ENCODE measurements around the gene POR. TPM values are rescaled to one million over a fixed set of nuclear protein-coding genes. Genes with fewer than 3 reads are reported as not detected.

Gene POR
- total and polyA plus RNA-seq, 2 of the 8 experiments (the other 6 are each of a cell fraction or from before 2014, with no cell fraction given), result 98.7 to 144 TPM

DNA sequence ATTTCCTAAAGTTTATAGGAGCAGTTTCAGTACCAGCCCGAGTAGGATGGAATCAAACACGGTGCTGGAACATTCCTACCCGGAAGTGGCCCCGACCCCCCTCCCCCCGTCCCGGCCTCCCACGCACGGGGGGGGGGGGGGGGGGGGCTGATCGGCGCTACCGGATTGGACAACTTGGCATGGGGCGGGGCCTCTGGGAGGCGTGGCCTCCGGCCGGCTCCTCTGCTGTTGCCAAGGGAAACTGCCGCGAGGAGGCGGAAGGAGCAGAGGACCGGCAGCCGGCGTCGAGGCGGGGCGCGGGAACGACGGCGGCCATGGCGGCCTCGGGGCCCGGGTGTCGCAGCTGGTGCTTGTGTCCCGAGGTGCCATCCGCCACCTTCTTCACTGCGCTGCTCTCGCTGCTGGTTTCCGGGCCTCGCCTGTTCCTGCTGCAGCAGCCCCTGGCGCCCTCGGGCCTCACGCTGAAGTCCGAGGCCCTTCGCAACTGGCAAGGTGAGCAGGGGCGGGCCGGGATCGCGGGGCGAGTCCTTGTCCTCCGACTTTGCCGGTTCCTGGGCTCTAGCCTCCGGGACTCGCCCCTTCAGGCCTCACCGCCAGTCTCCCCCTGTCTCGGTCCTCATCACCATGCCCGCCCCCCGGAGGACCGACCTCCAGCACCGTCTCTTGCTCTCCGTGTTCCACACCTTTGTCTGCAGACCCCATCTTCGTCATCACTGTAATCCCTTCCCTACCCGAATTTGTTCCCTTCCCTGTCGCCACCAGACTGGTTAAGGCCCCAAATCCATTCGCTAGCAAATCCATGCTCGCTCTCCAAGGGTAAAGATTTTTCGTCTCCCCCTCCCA, 36.0 kb upstream of the POR start, which contains the start of gene RHBDD2 (continued):
- TF ChIP-seq RNF2 (IDR thresholded peaks at IDR 0.05; ENCODE audit: borderline replicate concordance, low read depth, low read length, missing control alignments, poor library complexity, severe bottlenecking) (no peak), POLR2AphosphoS5 (IDR thresholded peaks at IDR 0.05; ENCODE audit: low read depth, low read length) (peak; percentile 87; the same call in 1 of the 2 replicates), RFX5 (IDR thresholded peaks at IDR 0.05; ENCODE audit: borderline replicate concordance, low read depth, low read length) (peak; percentile 43; the same call in 1 of the 2 replicates), EP300 (IDR thresholded peaks at IDR 0.05; ENCODE audit: borderline replicate concordance in 1 of 2, low read depth in 2 of 2, low read length in 2 of 2) (no peak), SUZ12 (IDR thresholded peaks at IDR 0.05; ENCODE audit: low read length) (no peak), POLR2A (IDR thresholded peaks at IDR 0.05; ENCODE audit: control extremely low read depth in 1 of 2, low read depth in 2 of 2, low read length in 2 of 2) (peak; percentile 93 to 99), EGR1 (IDR thresholded peaks at IDR 0.05; ENCODE audit: borderline replicate concordance, low read depth, low read length) (peak; percentile 84; the same call in 1 of the 2 replicates), GTF2F1 (IDR thresholded peaks at IDR 0.05; ENCODE audit: borderline replicate concordance, low read depth, low read length) (no peak), SIX5 (IDR thresholded peaks at IDR 0.05; ENCODE audit: low read depth, low read length) (no peak), YY1 (IDR thresholded peaks at IDR 0.05; ENCODE audit: low read depth, low read length) (peak; percentile 92), ZNF274 (IDR thresholded peaks at IDR 0.05; ENCODE audit: borderline replicate concordance, extremely low read depth, low read length) (no peak), RXRA (IDR thresholded peaks at IDR 0.05; ENCODE audit: insufficient read depth, low read depth, low read length) (no peak), KDM1A (IDR thresholded peaks at IDR 0.05; ENCODE audit: borderline replicate concordance, low read length) (no peak), KDM4A (IDR thresholded peaks at IDR 0.05; ENCODE audit: low read depth, low read length, severe bottlenecking) (peak; percentile 79), SP4 (IDR thresholded peaks at IDR 0.05; ENCODE audit: low read length) (no peak; the same call in 1 of the 2 replicates), PHF8 (conservative IDR thresholded peaks at IDR 0.05; ENCODE audit: low read depth, low read length) (peak; percentile 97), SAP30 (IDR thresholded peaks at IDR 0.05; ENCODE audit: insufficient read depth, insufficient replicate concordance, low read length) (no peak), ASH2L (IDR thresholded peaks at IDR 0.05; ENCODE audit: low read length) (peak; percentile 83)
- TF ChIP-seq, protein P1, sequence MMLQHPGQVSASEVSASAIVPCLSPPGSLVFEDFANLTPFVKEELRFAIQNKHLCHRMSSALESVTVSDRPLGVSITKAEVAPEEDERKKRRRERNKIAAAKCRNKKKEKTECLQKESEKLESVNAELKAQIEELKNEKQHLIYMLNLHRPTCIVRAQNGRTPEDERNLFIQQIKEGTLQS (IDR thresholded peaks at IDR 0.05; ENCODE audit: insufficient read depth, low read depth, low read length), result no peak
- TF ChIP-seq, protein P2, sequence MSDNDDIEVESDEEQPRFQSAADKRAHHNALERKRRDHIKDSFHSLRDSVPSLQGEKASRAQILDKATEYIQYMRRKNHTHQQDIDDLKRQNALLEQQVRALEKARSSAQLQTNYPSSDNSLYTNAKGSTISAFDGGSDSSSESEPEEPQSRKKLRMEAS (IDR thresholded peaks at IDR 0.05), result peak; percentile 79
- TF ChIP-seq, protein P3, sequence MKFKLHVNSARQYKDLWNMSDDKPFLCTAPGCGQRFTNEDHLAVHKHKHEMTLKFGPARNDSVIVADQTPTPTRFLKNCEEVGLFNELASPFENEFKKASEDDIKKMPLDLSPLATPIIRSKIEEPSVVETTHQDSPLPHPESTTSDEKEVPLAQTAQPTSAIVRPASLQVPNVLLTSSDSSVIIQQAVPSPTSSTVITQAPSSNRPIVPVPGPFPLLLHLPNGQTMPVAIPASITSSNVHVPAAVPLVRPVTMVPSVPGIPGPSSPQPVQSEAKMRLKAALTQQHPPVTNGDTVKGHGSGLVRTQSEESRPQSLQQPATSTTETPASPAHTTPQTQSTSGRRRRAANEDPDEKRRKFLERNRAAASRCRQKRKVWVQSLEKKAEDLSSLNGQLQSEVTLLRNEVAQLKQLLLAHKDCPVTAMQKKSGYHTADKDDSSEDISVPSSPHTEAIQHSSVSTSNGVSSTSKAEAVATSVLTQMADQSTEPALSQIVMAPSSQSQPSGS (IDR thresholded peaks at IDR 0.05; ENCODE audit: low read length), result no peak
